Gastroesophageal sphincter (tissue), 4 donors: ENCODE data around the gene ABHD12. TPM values are rescaled to one million over a fixed set of nuclear protein-coding genes. Genes with fewer than 3 reads are reported as not detected.

Source experiments
- ATAC-seq: fragments of 150-250 bp; one replicate; pipeline ENCODE4 v1.9.1; 2016; ENCODE audit warnings: mild to moderate bottlenecking, moderate library complexity
- H3K27ac ChIP-seq, 4 donors: fragments of 200-600 bp; sonication (generic) in 3 of 4; 1 replicate in 3 of 4; 2 replicates in 1 of 4; pipeline ENCODE4 v1.5.1; 2016 to 2019
- H3K27me3 ChIP-seq: fragments of 200-600 bp; sonication (generic); one replicate; pipeline ENCODE4 v1.5.1; 2019
- H3K36me3 ChIP-seq, 2 donors: fragments of 200-600 bp; sonication (generic); one replicate each; pipeline ENCODE4 v1.5.1; 2019; ENCODE audit warnings: control low read depth in 1 of 2
- H3K4me1 ChIP-seq, 3 donors: fragments of 200-600 bp; sonication (generic); 1 replicate in 2 of 3; 2 replicates in 1 of 3; pipeline ENCODE4 v1.5.1; 2016 to 2019; ENCODE audit warnings: control low read depth in 2 of 3
- H3K4me3 ChIP-seq, 2 donors: fragments of 200-600 bp; sonication (generic); one replicate each; pipeline ENCODE4 v1.5.1; 2019; ENCODE audit warnings: mild to moderate bottlenecking in 1 of 2, moderate library complexity in 1 of 2
- H3K9me3 ChIP-seq, 3 donors: fragments of 200-600 bp; sonication (generic); one replicate each; pipeline ENCODE4 v1.5.1; 2017 to 2019; ENCODE audit warnings: control low read depth in 2 of 3
- CTCF ChIP-seq, 4 experiments: fragments of 200-600 bp in 2 of 4; fragments of 450-650 bp in 2 of 4; sonication (generic) in 1 of 4; IDR thresholded peaks; one replicate each; pipeline ENCODE4 v1.5.1; 2017 to 2019; ENCODE audit warnings: antibody characterized with exemption in 4 of 4, mild to moderate bottlenecking in 2 of 4, moderate library complexity in 2 of 4
- EP300 ChIP-seq: sonication (generic); formaldehyde crosslinking; IDR thresholded peaks from one replicate; pipeline ENCODE4 v1.6.1; 2017; ENCODE audit warnings: antibody characterized with exemption, mild to moderate bottlenecking
- POLR2A ChIP-seq, 2 donors: fragments of 450-650 bp; IDR thresholded peaks; one replicate each; pipeline ENCODE4 v1.6.1; 2017; ENCODE audit warnings: antibody characterized with exemption in 2 of 2, mild to moderate bottlenecking in 2 of 2, moderate library complexity in 1 of 2
- POLR2AphosphoS5 ChIP-seq: sonication (generic); formaldehyde crosslinking; IDR thresholded peaks from one replicate; pipeline ENCODE4 v1.6.1; 2017; ENCODE audit warnings: antibody characterized with exemption
- WGBS, 2 donors: methylation state at CpG; one replicate each; pipeline ENCODE4 v1.1.5; 2018; ENCODE audit warnings: low coverage in 1 of 2; 5-methylcytosine and 5-hydroxymethylcytosine counted together
- total RNA-seq, 4 donors: library from RNA; depleted of rRNA; stranded (reverse); fragments of >200 nt; gene quantifications; one replicate each; pipeline ENCODE4 v1.1.0, GENCODE V29; 2016

The ABHD12 gene
- total RNA-seq, 4 donors from 2014 or later: 19.2 to 45.9 (median 39.3) TPM

GRCh38 chr20:25253606-25254275 is 136.9 kb downstream of the ABHD12 start:
- ATAC-seq: no peak
- Histone ChIP-seq H3K27ac (peak overlapping the region in 2 of 4 donors; percentile 97 to 99), H3K4me3 (no peak overlapping the region), H3K36me3 (peaks cover 0 to 8% of the 10 kb centered on the region in 2 donors), H3K9me3 (no peaks in the 10 kb centered on the region), H3K4me1 (peaks cover 6 to 100% (median 57%) of the 10 kb centered on the region in 3 donors), H3K27me3 (no peaks in the 10 kb centered on the region)
- 57 to 66% methylated on average over 10 to 11 of the region's 11 CpGs for WGBS, 2 donors
- TF ChIP-seq CTCF (IDR thresholded peaks at IDR 0.05) (no peak), EP300 (no peak), POLR2AphosphoS5 (no peak), POLR2A (IDR thresholded peaks at IDR 0.05) (no peak)

GRCh38 chr20:25252686-25253421 is 137.8 kb downstream of the ABHD12 start:
- TF ChIP-seq POLR2A (IDR thresholded peaks at IDR 0.05): no peak
- TF ChIP-seq POLR2AphosphoS5: no peak
- TF ChIP-seq CTCF (IDR thresholded peaks at IDR 0.05): no peak
- TF ChIP-seq EP300: no peak
- Histone ChIP-seq H3K27ac (peak overlapping the region in 3 of 4 donors; percentile 96 to 99 (median 97)), H3K4me1 (peaks cover 6 to 93% (median 57%) of the 10 kb centered on the region in 3 donors), H3K27me3 (no peaks in the 10 kb centered on the region), H3K36me3 (peaks cover 0 to 6% of the 10 kb centered on the region in 2 donors), H3K4me3 (no peak overlapping the region), H3K9me3 (no peaks in the 10 kb centered on the region)
- 79% methylated on average over 3 of the region's 6 CpGs; no CpG with 5 or more reads in 1 of the 2 donors for WGBS, 2 donors
- no peak for ATAC-seq

- Histone ChIP-seq H3K4me1 (peaks cover 6 to 91% (median 54%) of the 10 kb centered on the region in 3 donors), H3K36me3 (peaks cover 0 to 6% of the 10 kb centered on the region in 2 donors), H3K9me3 (no peaks in the 10 kb centered on the region), H3K4me3 (peak overlapping the region in 1 of 2 donors; percentile 6), H3K27me3 (no peaks in the 10 kb centered on the region), H3K27ac (peak overlapping the region in 3 of 4 donors; percentile 96 to 99 (median 97))
- TF ChIP-seq POLR2AphosphoS5 (no peak), CTCF (IDR thresholded peaks at IDR 0.05) (no peak), POLR2A (IDR thresholded peaks at IDR 0.05) (no peak), EP300 (no peak)
- WGBS, 2 donors: 60 to 68% methylated on average over 1 to 2 of the region's 6 CpGs
- no peak for ATAC-seq
Measured at GRCh38 chr20:25252230-25252651, 138.4 kb downstream of the ABHD12 start.

GRCh38 chr20:25251558-25251957 is 139.1 kb downstream of the ABHD12 start:
- Histone ChIP-seq H3K27me3 (no peaks in the 10 kb centered on the region), H3K4me1 (peaks cover 6 to 91% (median 57%) of the 10 kb centered on the region in 3 donors), H3K9me3 (no peaks in the 10 kb centered on the region), H3K27ac (peak overlapping the region in 3 of 4 donors; percentile 96 to 99 (median 97)), H3K36me3 (peaks cover 0 to 6% of the 10 kb centered on the region in 2 donors), H3K4me3 (peak overlapping the region in 1 of 2 donors; percentile 6)
- ATAC-seq: no peak
- no peak for TF ChIP-seq CTCF (IDR thresholded peaks at IDR 0.05)
- no peak for TF ChIP-seq POLR2A (IDR thresholded peaks at IDR 0.05)
- TF ChIP-seq POLR2AphosphoS5: peak; percentile 33
- no peak for TF ChIP-seq EP300
- 35 to 49% methylated on average over 3 to 4 of the region's 4 CpGs for WGBS, 2 donors
